Mesenchymal stem cell (in vitro differentiated cells and primary cell): ENCODE results near the gene ZBTB25. TPM values are rescaled to one million over a fixed set of nuclear protein-coding genes. Genes with fewer than 3 reads are reported as not detected.

Experiments
- DNase-seq: peaks from one replicate; pipeline ENCODE4 v3.0.0-alpha.2; 2013
- H2AFZ ChIP-seq: one replicate; pipeline ENCODE4 v1.6.1; 2013; ENCODE audit warnings: low read depth, mild to moderate bottlenecking, control low read depth, inconsistent platforms, low read length, moderate library complexity
- H2AK5ac ChIP-seq: 2 replicates; pipeline ENCODE4 v1.6.1; 2013; ENCODE audit warnings: low read length, moderate library complexity, mild to moderate bottlenecking, inconsistent platforms; ENCODE audit not compliant: severe bottlenecking
- H2BK120ac ChIP-seq: one replicate; pipeline ENCODE4 v1.6.1; 2013; ENCODE audit warnings: low read depth, mild to moderate bottlenecking, inconsistent platforms, low read length, moderate library complexity
- H2BK12ac ChIP-seq, 2 experiments: one replicate each; pipeline ENCODE4 v1.6.1; 2013; ENCODE audit warnings: inconsistent platforms in 2 of 2, low read length in 2 of 2, mild to moderate bottlenecking in 2 of 2, moderate library complexity in 2 of 2, control low read depth in 1 of 2
- H2BK15ac ChIP-seq: one replicate; pipeline ENCODE4 v1.6.1; 2013; ENCODE audit warnings: mild to moderate bottlenecking, low read depth, inconsistent platforms; ENCODE audit not compliant: poor library complexity, severe bottlenecking
- H2BK5ac ChIP-seq: 2 replicates; pipeline ENCODE4 v1.6.1; 2013; ENCODE audit warnings: low read depth, mild to moderate bottlenecking, low read length, control low read depth, inconsistent platforms; ENCODE audit not compliant: poor library complexity, severe bottlenecking
- H3K14ac ChIP-seq, 2 experiments: one replicate each; pipeline ENCODE4 v1.6.1; 2013; ENCODE audit warnings: inconsistent platforms in 2 of 2, low read length in 2 of 2, control low read depth in 1 of 2, mild to moderate bottlenecking in 1 of 2, moderate library complexity in 1 of 2
- H3K18ac ChIP-seq, 2 experiments: one replicate each; pipeline ENCODE4 v1.6.1; 2013; ENCODE audit warnings: inconsistent platforms in 2 of 2, low read length in 2 of 2, control low read depth in 1 of 2, low read depth in 1 of 2, mild to moderate bottlenecking in 1 of 2
- H3K23ac ChIP-seq, 2 experiments: one replicate each; pipeline ENCODE4 v1.6.1; 2013; ENCODE audit warnings: inconsistent platforms in 2 of 2, low read length in 2 of 2, mild to moderate bottlenecking in 2 of 2, moderate library complexity in 2 of 2, control low read depth in 1 of 2
- H3K27ac ChIP-seq: 2 replicates; pipeline ENCODE4 v1.5.1; 2013; ENCODE audit warnings: mild to moderate bottlenecking, moderate library complexity, low read length, control low read depth, inconsistent platforms; ENCODE audit not compliant: poor library complexity, severe bottlenecking
- H3K27me3 ChIP-seq, 2 experiments: 2 replicates each; pipeline versions ENCODE4 v1.6.1 to v1.7.0; 2013; ENCODE audit warnings: low read length in 2 of 2, mild to moderate bottlenecking in 2 of 2, moderate library complexity in 2 of 2, control low read depth in 1 of 2, inconsistent platforms in 1 of 2; ENCODE audit not compliant: control insufficient read depth in 1 of 2, insufficient read depth in 1 of 2
- H3K36me3 ChIP-seq, 2 experiments: 2 replicates each; pipeline versions ENCODE4 v1.6.1 to v1.7.0; 2013; ENCODE audit warnings: low read length in 2 of 2, control low read depth in 1 of 2, inconsistent platforms in 1 of 2, low read depth in 1 of 2, mild to moderate bottlenecking in 1 of 2; ENCODE audit not compliant: insufficient read depth in 2 of 2, control insufficient read depth in 1 of 2
- H3K4ac ChIP-seq, 2 experiments: one replicate each; pipeline ENCODE4 v1.6.1; 2013; ENCODE audit warnings: inconsistent platforms in 2 of 2, low read length in 2 of 2, mild to moderate bottlenecking in 2 of 2, moderate library complexity in 2 of 2, control low read depth in 1 of 2, low read depth in 1 of 2
- H3K4me1 ChIP-seq: 2 replicates; pipeline ENCODE4 v1.6.1; 2013; ENCODE audit warnings: low read depth, low read length, control low read depth; ENCODE audit not compliant: control insufficient read depth, insufficient read depth
- H3K4me2 ChIP-seq: 2 replicates; pipeline ENCODE4 v1.6.1; 2013; ENCODE audit warnings: low read length, mild to moderate bottlenecking, inconsistent platforms; ENCODE audit not compliant: poor library complexity, severe bottlenecking
- H3K4me3 ChIP-seq, 2 experiments: 2 replicates each; pipeline versions ENCODE4 v1.5.1 to v1.7.0; 2013; ENCODE audit warnings: low read length in 2 of 2, mild to moderate bottlenecking in 2 of 2, control low read depth in 1 of 2, low read depth in 1 of 2; ENCODE audit not compliant: insufficient read depth in 1 of 2
- H3K79me1 ChIP-seq: replicated peaks from 2 replicates; pipeline ENCODE4 v1.6.1; 2013; ENCODE audit warnings: mild to moderate bottlenecking, control low read depth, low read length, inconsistent platforms; ENCODE audit not compliant: poor library complexity, severe bottlenecking
- H3K9ac ChIP-seq: 2 replicates; pipeline ENCODE4 v1.7.0; 2013; ENCODE audit warnings: mild to moderate bottlenecking, low read length, moderate library complexity
- H3K9me3 ChIP-seq: 2 replicates; pipeline ENCODE4 v1.7.0; 2013; ENCODE audit warnings: mild to moderate bottlenecking, low read length; ENCODE audit not compliant: control insufficient read depth
- H4K8ac ChIP-seq: one replicate; pipeline ENCODE4 v1.6.1; 2013; ENCODE audit warnings: inconsistent platforms, mild to moderate bottlenecking, low read length, moderate library complexity
- H4K91ac ChIP-seq: one replicate; pipeline ENCODE4 v1.6.1; 2013; ENCODE audit warnings: mild to moderate bottlenecking, low read length, inconsistent platforms
- WGBS: methylation state at CpG from one replicate; pipeline ENCODE4 v1.1.7; 2013; ENCODE audit warnings: mixed read lengths; 5-methylcytosine and 5-hydroxymethylcytosine counted together
- small RNA-seq: library from polyadenylated mRNA; stranded (forward); fragments of <200 nt; extraction: miRNeasy Mini kit (QIAGEN cat#:217004); gene quantifications from one replicate; pipeline ENCODE3, GENCODE V24; 2013; ENCODE audit warnings: low read depth

ZBTB25 gene

GRCh38 chr14:64400829-64401459, 102.7 kb downstream of the ZBTB25 start:
- Histone ChIP-seq H2AK5ac (no peak overlapping the region), H3K27ac (no peak overlapping the region), H3K18ac (no peak overlapping the region), H3K14ac (no peak overlapping the region), H3K36me3 (peaks cover 3 to 31% of the 10 kb centered on the region in 2 experiments), H3K27me3 (no peaks in the 10 kb centered on the region), H2AFZ (no peak overlapping the region), H3K9me3 (no peaks in the 10 kb centered on the region), H2BK15ac (no peak overlapping the region), H3K4me1 (no peaks in the 10 kb centered on the region), H2BK120ac (no peak overlapping the region), H3K4ac (no peak overlapping the region), H4K91ac (no peak overlapping the region), H3K4me2 (no peak overlapping the region), H2BK12ac (no peak overlapping the region), H3K79me1 (peaks cover 19% of the 10 kb centered on the region), H3K23ac (no peak overlapping the region), H2BK5ac (no peak overlapping the region), H4K8ac (no peak overlapping the region), H3K9ac (no peak overlapping the region), H3K4me3 (no peak overlapping the region)
- no peak for DNase-seq
- 99% methylated on average over 3 of the region's 6 CpGs for WGBS

Small RNA genes lying within 50 kb of the gene (small RNA-seq; reads per million reads assigned to genes)
- not detected for gene AL049869.4
